Fibroblast of lung (primary cell): Measurements from ENCODE around the gene CALN1. TPM values are rescaled to one million over a fixed set of nuclear protein-coding genes. Genes with fewer than 3 reads are reported as not detected.

Experiments used
- DNase-seq, 2 donors: peaks; one replicate each; pipeline versions ENCODE4 v3.0.0 to v3.0.0-alpha.2; 2010; ENCODE audit warnings: low read depth in 2 of 2
- H2AFZ ChIP-seq: 2 replicates; pipeline ENCODE4 v1.5.1; 2012; ENCODE audit warnings: low read length, control low read depth, inconsistent platforms
- H3K27ac ChIP-seq: 2 replicates; pipeline ENCODE4 v1.5.1; 2011; ENCODE audit warnings: low read length, control low read depth; ENCODE audit not compliant: insufficient read depth
- H3K27me3 ChIP-seq: 2 replicates; pipeline ENCODE4 v1.5.1; 2011; ENCODE audit warnings: mild to moderate bottlenecking, low read length; ENCODE audit not compliant: control insufficient read depth, insufficient read depth
- H3K36me3 ChIP-seq: 2 replicates; pipeline ENCODE4 v1.5.1; 2011; ENCODE audit warnings: low read length; ENCODE audit not compliant: control insufficient read depth, insufficient read depth
- H3K4me1 ChIP-seq: 2 replicates; pipeline ENCODE4 v1.5.1; 2011; ENCODE audit warnings: low read length; ENCODE audit not compliant: control insufficient read depth, insufficient read depth; ENCODE audit errors: extremely low read depth
- H3K4me2 ChIP-seq: 2 replicates; pipeline ENCODE4 v1.5.1; 2011; ENCODE audit warnings: low read length, control low read depth; ENCODE audit not compliant: insufficient read depth; ENCODE audit errors: extremely low read depth
- H3K4me3 ChIP-seq, 4 experiments: fragments of 200-600 bp in 1 of 4; sonication (generic) in 1 of 4; replicated peaks in 1 of 4; 2 replicates each; pipeline ENCODE4 v1.5.1; 2011 to 2016; ENCODE audit warnings: low read length in 4 of 4, low read depth in 3 of 4, mild to moderate bottlenecking in 3 of 4, control low read depth in 2 of 4, inconsistent platforms in 1 of 4, mixed read lengths in 1 of 4; ENCODE audit not compliant: insufficient read depth in 1 of 4; ENCODE audit errors: control extremely low read depth in 1 of 4
- H3K79me2 ChIP-seq: 2 replicates; pipeline ENCODE4 v1.5.1; 2012; ENCODE audit warnings: mild to moderate bottlenecking, low read length, inconsistent platforms; ENCODE audit not compliant: control insufficient read depth, insufficient read depth
- H3K9ac ChIP-seq: 2 replicates; pipeline ENCODE4 v1.5.1; 2011; ENCODE audit warnings: mild to moderate bottlenecking, low read length, control low read depth; ENCODE audit not compliant: insufficient read depth
- H3K9me3 ChIP-seq: 2 replicates; pipeline ENCODE4 v1.5.1; 2012; ENCODE audit warnings: low read depth, low read length; ENCODE audit not compliant: control insufficient read depth, insufficient read depth
- H4K20me1 ChIP-seq: 2 replicates; pipeline ENCODE4 v1.5.1; 2011; ENCODE audit warnings: low read length; ENCODE audit not compliant: control insufficient read depth, insufficient read depth; ENCODE audit errors: extremely low read depth
- EZH2 ChIP-seq: IDR thresholded peaks from 2 replicates; pipeline ENCODE4 v1.5.1; 2012; ENCODE audit warnings: low read length, control low read depth, mild to moderate bottlenecking; ENCODE audit errors: missing control alignments
- polyA plus RNA-seq, 2 donors: library from polyadenylated mRNA; depleted of rRNA in 1 of 2; stranded (reverse) in 1 of 2; unstranded in 1 of 2; fragments of >200 nt; gene quantifications; 2 replicates each; pipeline ENCODE4 v1.2.1, GENCODE V29; 2011 to 2012; ENCODE audit warnings: missing spikeins in 1 of 2
- total RNA-seq: library from RNA; depleted of rRNA; stranded (reverse); fragments of >200 nt; gene quantifications from 2 replicates; pipeline ENCODE4 v1.2.1, GENCODE V29; 2014
- TF ChIP-seq, protein P1 (sequence below), 2 donors: IDR thresholded peaks in 1 of 2; conservative IDR thresholded peaks in 1 of 2; 1 replicate in 1 of 2; 2 replicates in 1 of 2; pipeline ENCODE4 v1.5.1; 2011 to 2012; ENCODE audit warnings: low read length in 2 of 2, control low read depth in 1 of 2, inconsistent platforms in 1 of 2, low read depth in 1 of 2, mild to moderate bottlenecking in 1 of 2

Gene CALN1
- total and polyA plus RNA-seq, 2 donors (not counting 1 experiment from before 2014, with no cell fraction given), result not detected

DNA sequence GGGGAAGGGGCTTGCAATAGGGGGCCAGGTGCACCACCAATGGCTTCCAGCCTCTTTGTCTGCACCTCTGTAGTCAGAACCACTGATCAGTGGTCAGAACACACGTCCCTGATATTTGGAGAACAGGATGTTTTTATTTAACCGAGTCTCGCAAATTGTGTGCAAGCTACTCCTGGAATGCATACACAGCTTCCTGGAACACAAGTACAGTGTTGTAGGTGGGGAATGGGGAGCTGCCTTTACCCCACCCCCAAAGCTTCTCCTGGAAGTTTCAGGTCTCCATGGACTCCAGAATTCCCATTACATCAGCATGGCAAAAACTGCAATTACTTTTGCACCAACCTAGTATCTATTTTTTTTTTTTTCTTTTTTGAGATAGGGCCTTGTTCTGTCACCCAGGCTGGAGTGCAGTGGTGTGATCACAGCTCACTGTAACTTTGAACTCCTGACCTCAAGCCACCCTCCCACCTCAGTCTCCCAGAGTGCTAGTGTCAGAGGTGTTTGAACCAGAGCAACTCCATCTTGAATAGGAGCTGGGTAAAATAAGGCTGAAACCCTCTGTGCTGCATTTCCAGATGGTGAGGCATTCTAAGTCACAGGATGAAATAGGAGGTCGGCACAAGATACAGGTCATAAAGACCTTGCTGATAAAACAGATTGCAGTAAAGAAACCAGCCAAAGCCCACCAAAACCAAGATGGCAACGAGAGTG is 374.0 kb downstream of the CALN1 start:
- H3K4me2 ChIP-seq, result no peak overlapping the region
- no peaks in the 10 kb centered on the region for H4K20me1 ChIP-seq
- no peak for DNase-seq
- TF ChIP-seq, protein P1, sequence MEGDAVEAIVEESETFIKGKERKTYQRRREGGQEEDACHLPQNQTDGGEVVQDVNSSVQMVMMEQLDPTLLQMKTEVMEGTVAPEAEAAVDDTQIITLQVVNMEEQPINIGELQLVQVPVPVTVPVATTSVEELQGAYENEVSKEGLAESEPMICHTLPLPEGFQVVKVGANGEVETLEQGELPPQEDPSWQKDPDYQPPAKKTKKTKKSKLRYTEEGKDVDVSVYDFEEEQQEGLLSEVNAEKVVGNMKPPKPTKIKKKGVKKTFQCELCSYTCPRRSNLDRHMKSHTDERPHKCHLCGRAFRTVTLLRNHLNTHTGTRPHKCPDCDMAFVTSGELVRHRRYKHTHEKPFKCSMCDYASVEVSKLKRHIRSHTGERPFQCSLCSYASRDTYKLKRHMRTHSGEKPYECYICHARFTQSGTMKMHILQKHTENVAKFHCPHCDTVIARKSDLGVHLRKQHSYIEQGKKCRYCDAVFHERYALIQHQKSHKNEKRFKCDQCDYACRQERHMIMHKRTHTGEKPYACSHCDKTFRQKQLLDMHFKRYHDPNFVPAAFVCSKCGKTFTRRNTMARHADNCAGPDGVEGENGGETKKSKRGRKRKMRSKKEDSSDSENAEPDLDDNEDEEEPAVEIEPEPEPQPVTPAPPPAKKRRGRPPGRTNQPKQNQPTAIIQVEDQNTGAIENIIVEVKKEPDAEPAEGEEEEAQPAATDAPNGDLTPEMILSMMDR (conservative IDR thresholded peaks at IDR 0.05 in 1 of 2, IDR thresholded peaks at IDR 0.05 in 1 of 2; ENCODE audit: low read depth in 1 of 2, low read length in 2 of 2), result no peak
- TF ChIP-seq EZH2, result no peak
- no peaks in the 10 kb centered on the region for H3K9me3 ChIP-seq
- H3K4me1 ChIP-seq, result no peaks in the 10 kb centered on the region
- H3K27ac ChIP-seq, result no peak overlapping the region
- no peak overlapping the region for H3K4me3 ChIP-seq
- H3K79me2 ChIP-seq, result no peaks in the 10 kb centered on the region
- no peak overlapping the region for H3K9ac ChIP-seq
- H3K27me3 ChIP-seq, result no peaks in the 10 kb centered on the region
- H3K36me3 ChIP-seq, result no peaks in the 10 kb centered on the region
- H2AFZ ChIP-seq, result no peak overlapping the region

DNA sequence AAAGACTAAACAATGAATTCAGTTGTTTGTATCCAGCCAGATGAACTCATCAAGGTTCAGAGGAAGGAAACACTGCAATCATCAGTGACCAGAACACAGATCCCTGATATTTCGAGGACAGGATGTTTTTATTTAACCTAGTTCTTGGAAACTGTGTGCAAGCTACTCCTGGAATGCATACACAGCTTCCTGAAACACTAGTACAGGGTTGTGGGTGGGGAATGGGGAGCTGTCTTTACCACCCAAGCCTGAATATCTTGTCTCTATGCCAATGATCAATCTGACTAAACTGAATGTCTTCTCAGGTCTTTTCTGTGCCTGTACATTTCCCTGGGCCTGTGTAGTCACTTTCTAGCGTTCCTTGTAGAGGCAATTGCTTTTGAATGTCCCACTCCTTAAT is 374.6 kb downstream of the CALN1 start:
- DNase-seq, result no peak
- H3K79me2 ChIP-seq, result no peaks in the 10 kb centered on the region
- no peak overlapping the region for H2AFZ ChIP-seq
- no peak overlapping the region for H3K9ac ChIP-seq
- H4K20me1 ChIP-seq, result no peaks in the 10 kb centered on the region
- H3K9me3 ChIP-seq, result no peaks in the 10 kb centered on the region
- H3K27me3 ChIP-seq, result no peaks in the 10 kb centered on the region
- no peak overlapping the region for H3K4me2 ChIP-seq
- H3K4me1 ChIP-seq, result no peaks in the 10 kb centered on the region
- TF ChIP-seq EZH2, result no peak
- H3K4me3 ChIP-seq, result no peak overlapping the region
- H3K36me3 ChIP-seq, result no peaks in the 10 kb centered on the region
- no peak overlapping the region for H3K27ac ChIP-seq

DNA sequence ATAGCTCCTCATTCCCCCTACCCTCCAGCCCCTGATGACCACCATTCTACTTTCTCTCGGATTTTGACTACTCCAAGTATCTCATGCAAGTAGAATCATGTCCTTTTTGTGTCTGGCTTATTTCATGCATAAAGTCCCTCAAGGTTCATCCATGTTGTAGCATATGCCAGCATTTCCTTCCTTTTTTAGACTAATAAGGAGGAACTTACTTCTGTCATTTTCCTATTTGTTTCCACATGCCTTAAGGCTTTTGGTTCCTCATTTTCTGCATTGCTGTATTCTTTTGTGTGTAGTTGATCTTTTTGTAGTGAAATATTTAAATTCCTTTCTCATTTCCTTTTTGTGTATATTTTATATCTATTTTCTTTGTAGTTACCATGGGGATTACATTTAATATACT is 376.9 kb downstream of the CALN1 start:
- Histone ChIP-seq H3K36me3 (no peaks in the 10 kb centered on the region), H2AFZ (no peak overlapping the region), H3K27me3 (no peaks in the 10 kb centered on the region), H3K9ac (no peak overlapping the region), H3K79me2 (no peaks in the 10 kb centered on the region), H3K9me3 (no peaks in the 10 kb centered on the region), H3K27ac (no peak overlapping the region), H3K4me1 (no peaks in the 10 kb centered on the region), H4K20me1 (no peaks in the 10 kb centered on the region), H3K4me2 (no peak overlapping the region), H3K4me3 (no peak overlapping the region)
- TF ChIP-seq, protein P1 (conservative IDR thresholded peaks at IDR 0.05 in 1 of 2, IDR thresholded peaks at IDR 0.05 in 1 of 2; ENCODE audit: low read depth in 1 of 2, low read length in 2 of 2), result no peak
- TF ChIP-seq EZH2, result no peak
- DNase-seq, result no peak
